Common myeloid progenitor, CD34-positive (primary cell): Measurements from ENCODE around the gene ALLC.

Source experiments
- CTCF ChIA-PET: fragments of 350-600 bp; sonication (Branson Sonifier 250); formaldehyde crosslinking; loops from one replicate; lab custom pipeline; 2021; ENCODE audit warnings: antibody characterized with exemption; lab: Charles Lee
- POLR2A ChIA-PET: fragments of 350-600 bp; sonication (Branson Sonifier 250); formaldehyde crosslinking; loops from one replicate; lab custom pipeline; 2021; ENCODE audit warnings: antibody characterized with exemption; lab: Charles Lee
- DNase-seq, 3 donors: peaks; one replicate each; pipeline versions ENCODE4 v3.0.0 to v3.0.0-alpha.2; 2013
- H3K27ac ChIP-seq, 2 experiments: 1 replicate in 1 of 2; 2 replicates in 1 of 2; pipeline ENCODE4 v1.7.0; 2013; ENCODE audit warnings: inconsistent platforms in 2 of 2, low read length in 2 of 2, mild to moderate bottlenecking in 2 of 2, low read depth in 1 of 2, moderate library complexity in 1 of 2; ENCODE audit not compliant: severe bottlenecking in 2 of 2, insufficient read depth in 1 of 2, poor library complexity in 1 of 2
- H3K27me3 ChIP-seq, 5 experiments: replicated peaks in 2 of 5; 1 replicate in 3 of 5; 2 replicates in 2 of 5; pipeline versions ENCODE4 v1.6.1 to v1.7.0; 2013; ENCODE audit warnings: low read length in 4 of 5, mild to moderate bottlenecking in 2 of 5, moderate library complexity in 2 of 5, inconsistent platforms in 1 of 5; ENCODE audit not compliant: insufficient read depth in 5 of 5, control insufficient read depth in 4 of 5
- H3K36me3 ChIP-seq, 4 experiments: 1 replicate in 2 of 4; 2 replicates in 2 of 4; pipeline versions ENCODE4 v1.6.1 to v1.7.0; 2013; ENCODE audit warnings: low read length in 3 of 4, control low read depth in 1 of 4, mild to moderate bottlenecking in 1 of 4; ENCODE audit not compliant: control insufficient read depth in 4 of 4, insufficient read depth in 4 of 4
- H3K4me1 ChIP-seq, 4 experiments: 1 replicate in 3 of 4; 2 replicates in 1 of 4; pipeline versions ENCODE4 v1.6.1 to v1.7.1; 2013; ENCODE audit warnings: low read length in 3 of 4, mild to moderate bottlenecking in 3 of 4, control low read depth in 1 of 4, inconsistent platforms in 1 of 4, moderate library complexity in 1 of 4; ENCODE audit not compliant: control insufficient read depth in 4 of 4, insufficient read depth in 4 of 4; ENCODE audit errors: control extremely low read depth in 1 of 4
- H3K4me3 ChIP-seq, 7 experiments: 1 replicate in 4 of 7; 2 replicates in 3 of 7; pipeline versions ENCODE4 v1.5.1 to v1.7.0; 2013; ENCODE audit warnings: mild to moderate bottlenecking in 7 of 7, low read length in 6 of 7, moderate library complexity in 6 of 7, inconsistent platforms in 2 of 7, low read depth in 2 of 7, control low read depth in 1 of 7; ENCODE audit not compliant: insufficient read depth in 4 of 7, control insufficient read depth in 1 of 7; ENCODE audit errors: extremely low read depth in 1 of 7
- H3K9me3 ChIP-seq, 5 experiments: 1 replicate in 4 of 5; 2 replicates in 1 of 5; pipeline versions ENCODE4 v1.6.1 to v1.7.1; 2013; ENCODE audit warnings: low read length in 4 of 5, mild to moderate bottlenecking in 2 of 5, inconsistent platforms in 1 of 5, low read depth in 1 of 5, moderate library complexity in 1 of 5; ENCODE audit not compliant: control insufficient read depth in 4 of 5, insufficient read depth in 2 of 5; ENCODE audit errors: control extremely low read depth in 1 of 5
- WGBS: methylation state at CpG from one replicate; pipeline ENCODE4 v1.1.5; 2013; ENCODE audit not compliant: insufficient coverage; 5-methylcytosine and 5-hydroxymethylcytosine counted together

ALLC gene

DNA sequence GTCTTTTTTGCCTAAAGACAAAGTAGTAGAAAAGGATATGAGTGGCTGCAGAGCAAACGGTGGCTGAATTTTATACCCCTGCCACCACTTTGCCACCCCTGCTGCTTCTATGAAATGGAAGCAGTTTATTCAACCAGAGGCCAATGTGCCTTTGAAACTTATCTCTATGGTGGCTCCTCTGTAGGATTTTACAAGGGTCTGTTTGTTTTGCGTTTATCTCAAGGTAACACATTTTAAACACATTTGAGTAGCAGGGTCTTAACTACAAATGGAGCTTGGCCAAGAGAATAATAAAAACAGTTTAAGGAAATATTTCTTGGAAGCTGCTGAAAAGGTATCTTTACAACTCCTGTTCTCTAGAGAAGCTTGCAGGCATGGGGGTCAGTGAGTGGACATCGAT lies 6.1 kb downstream of the ALLC start:
- Histone ChIP-seq H3K27me3 (peaks cover 0 to 5% (median 2%) of the 10 kb centered on the region in 5 experiments), H3K4me3 (no peak overlapping the region), H3K27ac (no peak overlapping the region), H3K9me3 (no peaks in the 10 kb centered on the region), H3K36me3 (no peaks in the 10 kb centered on the region), H3K4me1 (peaks cover 0 to 5% (median 0%) of the 10 kb centered on the region in 4 experiments)
- no peak for DNase-seq
- WGBS: 100% methylated on average over 1 of the region's 3 CpGs
- CTCF ChIA-PET: no interaction called here
- POLR2A ChIA-PET: no interaction called here

DNA sequence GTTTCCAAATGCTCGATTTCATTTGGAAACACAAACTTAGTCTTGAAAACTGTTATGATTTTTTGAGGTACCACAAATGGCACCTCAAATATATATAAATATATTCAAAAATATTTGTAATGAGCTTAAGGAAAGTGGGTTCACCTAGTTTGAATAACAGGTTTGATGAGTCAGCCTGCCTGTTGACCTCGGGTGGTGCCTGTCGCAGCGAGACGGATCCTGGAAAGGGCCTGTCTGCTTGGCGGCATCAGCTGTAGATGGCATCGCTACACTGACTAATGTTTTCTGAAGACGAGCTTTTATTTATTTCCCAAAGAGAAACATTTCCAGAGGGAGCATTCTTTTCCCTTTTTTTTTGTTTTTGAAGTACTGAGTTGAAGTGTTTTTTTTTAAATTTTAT lies 6.9 kb downstream of the ALLC start:
- H3K4me3 ChIP-seq: no peak overlapping the region
- no peaks in the 10 kb centered on the region for H3K9me3 ChIP-seq
- H3K4me1 ChIP-seq: peaks cover 0 to under 1% (median 0%) of the 10 kb centered on the region in 4 experiments
- ChIA-PET POLR2A (no interaction called here), CTCF (interaction anchor here (0.7 kb wide), 2 partner anchors 403 to 1866 kb away, joined by 3 read pairs; no protein-coding TSS in a partner anchor)
- H3K27ac ChIP-seq: no peak overlapping the region
- WGBS: 95% methylated on average over 6 of the region's 8 CpGs
- peaks cover 0 to 5% (median 2%) of the 10 kb centered on the region in 5 experiments for H3K27me3 ChIP-seq
- H3K36me3 ChIP-seq: no peaks in the 10 kb centered on the region
- DNase-seq: no peak

- no peaks in the 10 kb centered on the region for H3K4me1 ChIP-seq
- WGBS: 95% methylated on average over 13 of the region's 16 CpGs
- H3K4me3 ChIP-seq: no peak overlapping the region
- no peaks in the 10 kb centered on the region for H3K36me3 ChIP-seq
- H3K27me3 ChIP-seq: peaks cover 0 to 5% (median 2%) of the 10 kb centered on the region in 5 experiments
- POLR2A ChIA-PET: no interaction called here
- H3K27ac ChIP-seq: no peak overlapping the region
- H3K9me3 ChIP-seq: no peaks in the 10 kb centered on the region
- DNase-seq: no peak
- CTCF ChIA-PET: interaction anchor here (0.9 to 1.1 kb wide), 2 partner anchors 9 to 14 kb away, joined by 3 read pairs; no protein-coding TSS in a partner anchor
These were observed 8.0 kb downstream of the ALLC start for GRCh38 chr2:3665886-3666612.

DNA sequence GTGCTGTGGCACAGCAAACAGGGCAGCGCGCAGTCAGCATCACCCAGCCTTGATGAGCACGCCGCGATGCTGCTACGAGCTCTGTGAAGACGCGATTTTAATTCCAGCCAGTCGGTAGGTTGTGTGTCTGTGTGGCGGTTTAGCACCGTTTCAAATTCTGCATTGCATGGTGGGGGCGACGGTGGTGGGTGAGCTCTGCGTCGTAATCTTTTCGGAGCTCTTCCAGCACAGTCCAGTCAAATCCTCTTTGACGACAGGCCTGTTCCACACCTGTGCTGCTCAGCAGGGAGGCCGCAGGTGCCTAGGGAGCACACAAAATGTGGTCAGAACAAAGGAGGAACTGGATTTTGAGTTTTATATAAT lies 8.6 kb downstream of the ALLC start:
- CTCF ChIA-PET: interaction anchor here (0.8 to 1.1 kb wide), 3 partner anchors 9 to 15 kb away, joined by 3 read pairs; no protein-coding TSS in a partner anchor

DNA sequence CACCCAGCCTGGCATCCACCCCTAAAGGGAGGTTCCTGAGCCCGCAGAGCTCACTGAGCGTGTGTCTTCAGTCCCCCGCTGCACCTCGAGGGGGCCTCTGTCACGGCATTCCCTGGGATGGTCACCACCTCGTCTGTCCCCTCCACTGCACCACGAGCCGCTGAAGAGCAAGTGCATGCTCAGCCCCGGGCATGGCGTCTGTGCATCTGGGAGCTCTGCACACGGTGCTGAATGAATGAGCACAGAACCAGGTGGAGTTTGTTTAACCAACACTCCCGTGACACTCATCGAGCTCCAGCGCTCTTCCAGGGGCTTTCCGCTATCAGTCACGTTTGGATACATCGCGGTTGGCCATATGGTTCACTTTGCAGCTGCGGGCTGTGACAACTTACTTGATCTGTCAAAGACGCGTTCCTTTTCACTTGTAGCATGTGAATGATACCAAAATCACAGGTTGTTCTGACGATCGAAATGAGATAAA lies 9.2 kb downstream of the ALLC start:
- Histone ChIP-seq H3K36me3 (no peaks in the 10 kb centered on the region), H3K27me3 (peaks cover 0 to 5% (median 2%) of the 10 kb centered on the region in 5 experiments), H3K27ac (no peak overlapping the region), H3K4me1 (no peaks in the 10 kb centered on the region), H3K4me3 (no peak overlapping the region), H3K9me3 (no peaks in the 10 kb centered on the region)
- POLR2A ChIA-PET: no interaction called here
- CTCF ChIA-PET: interaction anchor here (0.8 to 0.9 kb wide), 2 partner anchors 13 to 15 kb away, joined by 3 read pairs; no protein-coding TSS in a partner anchor
- no peak for DNase-seq
- 89% methylated on average over 22 of the region's 23 CpGs for WGBS

More for the DNA sequence above, 8.6 kb downstream of the ALLC start:
- no peaks in the 10 kb centered on the region for H3K4me1 ChIP-seq
- DNase-seq: no peak
- H3K36me3 ChIP-seq: no peaks in the 10 kb centered on the region
- H3K27ac ChIP-seq: no peak overlapping the region
- no peaks in the 10 kb centered on the region for H3K9me3 ChIP-seq
- 93% methylated on average over 18 of the region's 18 CpGs for WGBS
- H3K4me3 ChIP-seq: no peak overlapping the region
- H3K27me3 ChIP-seq: peaks cover 0 to 5% (median 2%) of the 10 kb centered on the region in 5 experiments
- POLR2A ChIA-PET: no interaction called here

DNA sequence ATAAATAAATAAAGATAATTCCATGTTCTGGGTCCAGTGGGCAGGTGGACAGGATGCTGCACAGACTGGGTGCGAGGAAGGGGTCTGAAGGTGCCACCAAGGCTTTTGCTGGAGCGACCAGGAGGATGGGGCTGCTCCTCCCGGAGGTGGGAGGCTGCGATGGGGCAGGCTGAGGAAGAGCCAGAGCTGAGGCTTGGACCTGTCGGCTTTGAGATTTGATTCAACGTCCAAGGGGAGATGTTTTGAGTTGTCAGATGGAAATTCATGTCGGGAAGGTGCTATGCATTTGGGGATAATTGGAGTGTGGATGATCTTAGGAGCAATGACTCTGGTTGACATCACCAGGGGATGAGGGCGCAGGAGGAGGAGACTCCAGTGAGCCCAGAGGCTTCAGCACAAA lies 11.7 kb downstream of the ALLC start:
- Histone ChIP-seq H3K27ac (no peak overlapping the region), H3K4me3 (no peak overlapping the region), H3K36me3 (no peaks in the 10 kb centered on the region), H3K27me3 (peaks cover 0 to 5% (median 2%) of the 10 kb centered on the region in 5 experiments), H3K9me3 (no peaks in the 10 kb centered on the region), H3K4me1 (no peaks in the 10 kb centered on the region)
- 96% methylated on average over 8 of the region's 8 CpGs for WGBS
- POLR2A ChIA-PET: no interaction called here
- CTCF ChIA-PET: no interaction called here
- no peak for DNase-seq

- ChIA-PET CTCF (no interaction called here), POLR2A (no interaction called here)
- Histone ChIP-seq H3K4me3 (no peak overlapping the region), H3K27me3 (peaks cover 0 to 5% (median 2%) of the 10 kb centered on the region in 5 experiments), H3K4me1 (no peaks in the 10 kb centered on the region), H3K27ac (no peak overlapping the region), H3K36me3 (no peaks in the 10 kb centered on the region), H3K9me3 (no peaks in the 10 kb centered on the region)
- 96% methylated on average over 5 of the region's 15 CpGs for WGBS
- no peak for DNase-seq
These were observed 12.4 kb downstream of the ALLC start for GRCh38 chr2:3670376-3670775.
